Prostate gland (tissue), 2 donors: Measurements from ENCODE around the gene ESR2. TPM values are rescaled to one million over a fixed set of nuclear protein-coding genes. Genes with fewer than 3 reads are reported as not detected.

Experiments used
- DNase-seq: peaks from one replicate; pipeline ENCODE4 v3.0.0-alpha.2; 2019; ENCODE audit warnings: low spot score
- H3K27ac ChIP-seq, 2 donors: fragments of 200-600 bp; sonication (generic); 2 replicates each; pipeline ENCODE4 v1.5.1; 2017 to 2019
- H3K27me3 ChIP-seq: fragments of 200-600 bp; sonication (generic); replicated peaks from 2 replicates; pipeline ENCODE4 v1.5.1; 2019; ENCODE audit not compliant: insufficient read depth
- H3K36me3 ChIP-seq, 2 donors: fragments of 200-600 bp; sonication (generic); 1 replicate in 1 of 2; 2 replicates in 1 of 2; pipeline versions ENCODE4 v1.5.1 to v1.8.1; 2017 to 2019
- H3K4me1 ChIP-seq: fragments of 200-600 bp; sonication (generic); replicated peaks from 2 replicates; pipeline ENCODE4 v1.5.1; 2019
- H3K4me3 ChIP-seq, 2 donors: fragments of 200-600 bp; sonication (generic); 2 replicates each; pipeline ENCODE4 v1.5.1; 2017 to 2019
- H3K9me3 ChIP-seq: fragments of 200-600 bp; sonication (generic); 2 replicates; pipeline ENCODE4 v1.5.1; 2017
- POLR2A ChIP-seq: fragments of 450-650 bp; IDR thresholded peaks from one replicate; pipeline ENCODE4 v1.6.1; 2016; ENCODE audit warnings: antibody characterized with exemption, mild to moderate bottlenecking
- POLR2AphosphoS5 ChIP-seq: sonication (generic); formaldehyde crosslinking; IDR thresholded peaks from one replicate; pipeline ENCODE4 v1.6.1; 2017; ENCODE audit warnings: antibody characterized with exemption
- WGBS: methylation state at CpG from one replicate; pipeline ENCODE4 v1.1.5; 2018; 5-methylcytosine and 5-hydroxymethylcytosine counted together
- intact Hi-C: fragments of 100-400 bp; cut with DNase I; formaldehyde crosslinking; loops from one replicate; pipeline ENCODE4 v1.14.2; 2022
- total RNA-seq, 2 donors: library from RNA; depleted of rRNA; stranded (reverse); fragments of >200 nt; gene quantifications; one replicate each; pipeline ENCODE4 v1.1.0, GENCODE V29; 2016
- TF ChIP-seq, protein P1 (sequence below), 4 experiments: fragments of 200-600 bp in 2 of 4; fragments of 450-650 bp in 2 of 4; sonication (generic) in 2 of 4; IDR thresholded peaks; 1 replicate in 3 of 4; 2 replicates in 1 of 4; pipeline ENCODE4 v1.5.1; 2016 to 2019; ENCODE audit warnings: antibody characterized with exemption in 4 of 4, mild to moderate bottlenecking in 2 of 4, moderate library complexity in 2 of 4

The ESR2 gene
- total RNA-seq, 2 donors from 2014 or later = 0.68 to 21.4 TPM

- no peaks in the 10 kb centered on the region for H3K4me1 ChIP-seq
- no peaks in the 10 kb centered on the region for H3K27me3 ChIP-seq
- DNase-seq = no peak
- H3K4me3 ChIP-seq = no peak overlapping the region
- no peaks in the 10 kb centered on the region for H3K9me3 ChIP-seq
- no peaks in the 10 kb centered on the region for H3K36me3 ChIP-seq
- intact Hi-C loops = no loop called here
- 93% methylated on average over 1 of the region's 1 CpG for WGBS
- TF ChIP-seq, protein P1, sequence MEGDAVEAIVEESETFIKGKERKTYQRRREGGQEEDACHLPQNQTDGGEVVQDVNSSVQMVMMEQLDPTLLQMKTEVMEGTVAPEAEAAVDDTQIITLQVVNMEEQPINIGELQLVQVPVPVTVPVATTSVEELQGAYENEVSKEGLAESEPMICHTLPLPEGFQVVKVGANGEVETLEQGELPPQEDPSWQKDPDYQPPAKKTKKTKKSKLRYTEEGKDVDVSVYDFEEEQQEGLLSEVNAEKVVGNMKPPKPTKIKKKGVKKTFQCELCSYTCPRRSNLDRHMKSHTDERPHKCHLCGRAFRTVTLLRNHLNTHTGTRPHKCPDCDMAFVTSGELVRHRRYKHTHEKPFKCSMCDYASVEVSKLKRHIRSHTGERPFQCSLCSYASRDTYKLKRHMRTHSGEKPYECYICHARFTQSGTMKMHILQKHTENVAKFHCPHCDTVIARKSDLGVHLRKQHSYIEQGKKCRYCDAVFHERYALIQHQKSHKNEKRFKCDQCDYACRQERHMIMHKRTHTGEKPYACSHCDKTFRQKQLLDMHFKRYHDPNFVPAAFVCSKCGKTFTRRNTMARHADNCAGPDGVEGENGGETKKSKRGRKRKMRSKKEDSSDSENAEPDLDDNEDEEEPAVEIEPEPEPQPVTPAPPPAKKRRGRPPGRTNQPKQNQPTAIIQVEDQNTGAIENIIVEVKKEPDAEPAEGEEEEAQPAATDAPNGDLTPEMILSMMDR (IDR thresholded peaks at IDR 0.05) = no peak
- TF ChIP-seq POLR2AphosphoS5 = no peak
- no peak for TF ChIP-seq POLR2A
- H3K27ac ChIP-seq = no peak overlapping the region
Measured at GRCh38 chr14:64289571-64289970, 4.6 kb downstream of the ESR2 start.

GRCh38 chr14:64281805-64282204 is 12.4 kb downstream of the ESR2 start:
- TF ChIP-seq POLR2A (no peak), POLR2AphosphoS5 (no peak)
- TF ChIP-seq, protein P1 (IDR thresholded peaks at IDR 0.05) = no peak
- Histone ChIP-seq H3K27ac (no peak overlapping the region), H3K36me3 (no peaks in the 10 kb centered on the region), H3K4me1 (no peaks in the 10 kb centered on the region), H3K9me3 (no peaks in the 10 kb centered on the region), H3K4me3 (no peak overlapping the region), H3K27me3 (no peaks in the 10 kb centered on the region)
- intact Hi-C loops = no loop called here
- 59% methylated on average over 2 of the region's 2 CpGs for WGBS
- no peak for DNase-seq

GRCh38 chr14:64279704-64280668 is 14.2 kb downstream of the ESR2 start:
- intact Hi-C loops = no loop called here
- Histone ChIP-seq H3K27me3 (no peaks in the 10 kb centered on the region), H3K36me3 (no peaks in the 10 kb centered on the region), H3K9me3 (no peaks in the 10 kb centered on the region), H3K4me3 (no peak overlapping the region), H3K4me1 (no peaks in the 10 kb centered on the region), H3K27ac (no peak overlapping the region)
- no peak for DNase-seq
- WGBS = 87% methylated on average over 15 of the region's 15 CpGs
- TF ChIP-seq, protein P1 (IDR thresholded peaks at IDR 0.05) = no peak
- no peak for TF ChIP-seq POLR2A
- TF ChIP-seq POLR2AphosphoS5 = no peak

- no peak overlapping the region for H3K27ac ChIP-seq
- H3K4me1 ChIP-seq = no peaks in the 10 kb centered on the region
- no peaks in the 10 kb centered on the region for H3K36me3 ChIP-seq
- no peaks in the 10 kb centered on the region for H3K9me3 ChIP-seq
- H3K27me3 ChIP-seq = no peaks in the 10 kb centered on the region
- intact Hi-C loops = no loop called here
- H3K4me3 ChIP-seq = no peak overlapping the region
- TF ChIP-seq, protein P1 (IDR thresholded peaks at IDR 0.05) = no peak
- TF ChIP-seq POLR2A = no peak
- TF ChIP-seq POLR2AphosphoS5 = no peak
- no peak for DNase-seq
- WGBS = 52% methylated on average over 2 of the region's 2 CpGs
Measured at GRCh38 chr14:64278458-64278857, 15.7 kb downstream of the ESR2 start.

GRCh38 chr14:64272019-64272418 is 22.2 kb downstream of the ESR2 start:
- intact Hi-C loops = no loop called here
- no peaks in the 10 kb centered on the region for H3K36me3 ChIP-seq
- no peak overlapping the region for H3K4me3 ChIP-seq
- no peaks in the 10 kb centered on the region for H3K9me3 ChIP-seq
- H3K27me3 ChIP-seq = no peaks in the 10 kb centered on the region
- no peak overlapping the region for H3K27ac ChIP-seq
- H3K4me1 ChIP-seq = no peaks in the 10 kb centered on the region
- DNase-seq = no peak
- TF ChIP-seq, protein P1 (IDR thresholded peaks at IDR 0.05) = no peak
- TF ChIP-seq POLR2AphosphoS5 = no peak
